Psoas muscle (tissue), 8 donors: Measurements from ENCODE around the gene UCHL5. TPM values are rescaled to one million over a fixed set of nuclear protein-coding genes. Genes with fewer than 3 reads are reported as not detected.

Experiments used
- ATAC-seq, 4 donors: fragments of 200-7000 bp; cut with Tn5 transposase; one replicate each; pipeline ENCODE4 v1.9.1; 2020; ENCODE audit warnings: moderate library complexity in 3 of 4, mild to moderate bottlenecking in 2 of 4
- DNase-seq, 2 donors: peaks; one replicate each; pipeline ENCODE4 v3.0.0-alpha.2; 2020
- H3K27ac ChIP-seq: fragments of 200-600 bp; one replicate; pipeline ENCODE4 v1.8.0; 2022
- H3K27me3 ChIP-seq, 3 donors: fragments of 200-600 bp in 1 of 3; one replicate each; pipeline versions ENCODE4 v1.6.1 to v1.8.0; 2013 to 2022; ENCODE audit warnings: low read length in 2 of 3, mild to moderate bottlenecking in 2 of 3, moderate library complexity in 1 of 3; ENCODE audit not compliant: insufficient read depth in 3 of 3
- H3K36me3 ChIP-seq, 2 donors: fragments of 200-600 bp in 1 of 2; one replicate each; pipeline versions ENCODE4 v1.6.1 to v1.8.0; 2013 to 2022; ENCODE audit warnings: low read depth in 1 of 2, mild to moderate bottlenecking in 1 of 2, moderate library complexity in 1 of 2; ENCODE audit not compliant: insufficient read depth in 1 of 2
- H3K4me1 ChIP-seq: fragments of 200-600 bp; one replicate; pipeline ENCODE4 v1.8.0; 2022
- H3K4me3 ChIP-seq: fragments of 200-600 bp; one replicate; pipeline ENCODE4 v1.8.0; 2022; ENCODE audit warnings: mild to moderate bottlenecking
- H3K9me3 ChIP-seq: fragments of 200-600 bp; one replicate; pipeline ENCODE4 v1.8.0; 2022
- CTCF ChIP-seq: fragments of 200-600 bp; IDR thresholded peaks from one replicate; pipeline ENCODE4 v1.8.0; 2022; ENCODE audit warnings: antibody characterized with exemption
- WGBS, 3 donors: extraction: QIAGEN DNeasy Blood & Tissue Kit; methylation state at CpG; one replicate each; pipeline versions ENCODE4 v1.1.6 to v1.1.7; 2013; 5-methylcytosine and 5-hydroxymethylcytosine counted together
- intact Hi-C, 2 donors: fragments of 100-400 bp; cut with DNase I; formaldehyde crosslinking; loops; one replicate each; pipeline versions ENCODE4 v1.11.0 to v1.14.2; 2022
- polyA plus RNA-seq, 3 donors: library from polyadenylated mRNA; stranded (reverse); fragments of 200-250 nt; gene quantifications; one replicate each; pipeline ENCODE4 v1.2.3, GENCODE V29; 2013
- total RNA-seq, 4 donors: library from RNA; stranded (reverse); fragmentation: NEBNext Ultra II Directional in 2 of 4; extraction: Animal tissue kit (Norgen Biotek cat#: 25700) in 2 of 4; gene quantifications; one replicate each; pipeline versions ENCODE4 v1.2.1 to v1.2.4, GENCODE V29; 2021 to 2023
- donor health status: healthy with polysubstance abuse.
- donor health status: DM: no; HTN: no; CAD: no; lungs with moderate emphysema.
- donor health status: Bipolar disorder and iron deficiency.
- donor health status: healthy.
- donor health status: DM: yes; HTN: yes; CAD: no.
- donor health status: DM: no; HTN: no; CAD: no.
- donor health status: DM: no; HTN: no; CAD: no.
- donor health status: DM: yes; HTN: yes; CAD: no.

The UCHL5 gene
- total and polyA plus RNA-seq, 7 donors: 18.6 to 44.2 (median 32.3) TPM

DNA sequence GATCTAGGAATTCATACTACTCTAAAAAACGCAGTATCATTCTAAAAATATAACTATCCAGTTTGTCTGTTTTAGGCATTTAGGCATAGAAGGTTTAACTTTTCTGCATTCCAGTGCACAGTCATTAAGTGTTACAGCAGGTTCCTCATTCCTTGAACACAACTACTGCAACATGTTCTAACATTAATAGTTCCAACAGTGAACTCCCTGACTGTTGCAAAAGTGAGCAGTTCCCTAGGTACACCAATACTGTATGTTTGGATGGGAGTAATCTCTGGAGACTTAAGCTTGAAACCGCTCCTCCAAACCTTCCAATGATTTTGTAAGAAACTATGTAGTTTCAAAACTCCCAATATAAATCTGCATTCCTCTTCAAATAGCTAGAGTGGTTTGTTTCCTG lies 46.2 kb downstream of the UCHL5 start:
- no peak overlapping the region for H3K27ac ChIP-seq
- DNase-seq (no peak), ATAC-seq (peak in 2 of 4 donors; percentile 35 to 56)
- no peaks in the 10 kb centered on the region for H3K27me3 ChIP-seq
- H3K4me3 ChIP-seq: no peak overlapping the region
- WGBS, 3 donors: 69 to 75% (median 73%) methylated on average over 2 of the region's 2 CpGs
- peaks cover 6% of the 10 kb centered on the region for H3K4me1 ChIP-seq
- TF ChIP-seq CTCF: no peak
- peaks cover 0 to 12% of the 10 kb centered on the region in 2 donors for H3K36me3 ChIP-seq
- intact Hi-C loops: loop anchor here (5.0 to 10.0 kb wide), 2 partner anchors 206 to 208 kb away; partner anchors contain the start of gene RGS2 (in 2 of the 2)
- H3K9me3 ChIP-seq: no peaks in the 10 kb centered on the region

DNA sequence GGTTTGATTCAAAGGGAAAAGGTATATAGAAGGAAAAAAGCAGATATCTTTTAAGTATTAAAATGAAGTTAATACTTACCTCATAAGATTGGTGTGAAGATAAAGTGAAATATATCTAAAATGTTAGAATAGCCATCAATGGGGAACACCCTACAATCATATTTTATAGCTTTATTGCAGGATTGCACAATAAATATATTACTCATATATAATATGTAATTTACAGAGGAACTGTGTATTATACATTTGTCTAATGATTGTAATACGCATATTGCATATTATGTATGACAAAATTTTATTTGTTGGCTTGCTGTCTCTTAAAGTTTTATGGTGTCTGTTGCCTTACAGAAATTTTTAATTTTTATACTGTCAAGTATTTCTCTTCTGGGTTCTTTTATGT lies 47.8 kb downstream of the UCHL5 start:
- 95 to 100% (median 98%) methylated on average over 1 of the region's 1 CpG for WGBS, 3 donors

DNA sequence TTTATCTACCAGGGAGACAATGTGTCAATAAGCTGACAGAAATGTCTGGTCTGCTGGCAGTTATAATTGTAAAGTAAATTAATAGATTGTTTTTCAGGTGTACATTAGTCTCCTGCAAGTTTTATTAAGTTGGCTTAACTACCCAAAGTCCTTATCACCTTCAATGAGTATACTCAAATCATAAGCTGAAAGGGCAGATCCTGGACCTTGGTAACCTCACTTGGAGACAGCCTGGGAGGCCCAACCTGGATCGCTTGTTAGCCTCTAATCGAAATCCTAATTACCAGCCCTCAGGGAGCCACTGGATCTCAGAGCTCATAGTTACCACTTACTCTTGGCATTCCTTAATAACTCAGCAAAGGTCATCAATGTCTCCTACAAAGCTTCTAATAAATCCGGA lies 49.7 kb downstream of the UCHL5 start:
- DNase-seq (no peak), ATAC-seq (no peak)
- Histone ChIP-seq H3K9me3 (no peaks in the 10 kb centered on the region), H3K4me3 (no peak overlapping the region), H3K27me3 (no peaks in the 10 kb centered on the region), H3K4me1 (peaks cover 6% of the 10 kb centered on the region), H3K27ac (no peak overlapping the region), H3K36me3 (no peaks in the 10 kb centered on the region)
- intact Hi-C loops: no loop called here
- TF ChIP-seq CTCF: no peak
- 89 to 92% (median 91%) methylated on average over 3 of the region's 3 CpGs for WGBS, 3 donors

More for the DNA sequence above, 47.8 kb downstream of the UCHL5 start:
- no peak for ATAC-seq
- intact Hi-C loops: loop anchor here (5.0 to 10.0 kb wide), 2 partner anchors 204 to 207 kb away; partner anchors contain the start of gene RGS2 (in 2 of the 2)
- Histone ChIP-seq H3K27ac (no peak overlapping the region), H3K27me3 (no peaks in the 10 kb centered on the region), H3K36me3 (peaks cover 0 to 4% of the 10 kb centered on the region in 2 donors), H3K4me1 (peaks cover 6% of the 10 kb centered on the region), H3K9me3 (no peaks in the 10 kb centered on the region), H3K4me3 (no peak overlapping the region)
- no peak for TF ChIP-seq CTCF
- no peak for DNase-seq

- intact Hi-C loops: no loop called here
- 97 to 99% (median 97%) methylated on average over 5 of the region's 5 CpGs for WGBS, 3 donors
- no peak for ATAC-seq
- no peak for TF ChIP-seq CTCF
- no peaks in the 10 kb centered on the region for H3K9me3 ChIP-seq
- H3K4me1 ChIP-seq: no peaks in the 10 kb centered on the region
- no peak overlapping the region for H3K4me3 ChIP-seq
- peaks cover 0 to 18% of the 10 kb centered on the region in 2 donors for H3K36me3 ChIP-seq
- H3K27ac ChIP-seq: no peak overlapping the region
- no peaks in the 10 kb centered on the region for H3K27me3 ChIP-seq
- DNase-seq: no peak
These were observed 53.4 kb downstream of the UCHL5 start for GRCh38 chr1:193005785-193006184.

DNA sequence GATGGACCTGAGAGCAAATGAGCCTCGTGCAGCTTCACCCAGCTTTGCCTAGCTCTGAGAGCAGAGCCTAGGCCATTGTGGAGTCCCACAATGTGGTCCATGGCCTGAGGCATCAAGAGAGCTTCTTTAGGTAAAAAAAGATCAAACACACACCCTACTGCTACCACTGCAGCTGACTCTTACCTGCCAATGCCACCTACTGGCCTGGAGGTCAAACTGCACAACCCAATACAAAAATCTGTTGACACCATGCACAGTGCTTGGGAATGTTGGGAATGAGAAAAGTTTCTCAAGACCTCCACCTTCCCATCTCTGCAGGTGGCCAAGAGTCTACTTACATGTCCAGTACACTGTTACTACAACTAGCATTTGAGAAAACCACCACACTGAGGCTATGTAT lies 60.6 kb downstream of the UCHL5 start:
- Histone ChIP-seq H3K4me3 (no peak overlapping the region), H3K27ac (no peak overlapping the region), H3K27me3 (no peaks in the 10 kb centered on the region), H3K36me3 (peaks cover 4 to 27% of the 10 kb centered on the region in 2 donors), H3K9me3 (no peaks in the 10 kb centered on the region), H3K4me1 (no peaks in the 10 kb centered on the region)
- DNase-seq (no peak), ATAC-seq (no peak)
- 93 to 96% (median 95%) methylated on average over 1 of the region's 1 CpG for WGBS, 3 donors
- intact Hi-C loops: no loop called here
- no peak for TF ChIP-seq CTCF
